MM.1S (cell line): ENCODE results near the gene PCDHA2.

Experiments used
- EZH2 ChIP-seq: fragments of 300-600 bp; sonication (generic); optimal IDR thresholded peaks from 2 replicates; pipeline ENCODE3; 2017; ENCODE audit warnings: low read depth, mild to moderate bottlenecking, antibody characterized with exemption, low read length, mixed read lengths
- EZH2phosphoT487 ChIP-seq: fragments of 300-600 bp; sonication (generic); IDR thresholded peaks from 2 replicates; pipeline ENCODE4 v1.6.1; 2018; ENCODE audit warnings: antibody characterized with exemption, low read length
- TF ChIP-seq, protein P1 (sequence below): fragments of 300-600 bp; sonication (generic); IDR thresholded peaks from 2 replicates; pipeline ENCODE4 v1.5.1; 2016; ENCODE audit warnings: antibody characterized with exemption, low read length, mixed read lengths

DNA sequence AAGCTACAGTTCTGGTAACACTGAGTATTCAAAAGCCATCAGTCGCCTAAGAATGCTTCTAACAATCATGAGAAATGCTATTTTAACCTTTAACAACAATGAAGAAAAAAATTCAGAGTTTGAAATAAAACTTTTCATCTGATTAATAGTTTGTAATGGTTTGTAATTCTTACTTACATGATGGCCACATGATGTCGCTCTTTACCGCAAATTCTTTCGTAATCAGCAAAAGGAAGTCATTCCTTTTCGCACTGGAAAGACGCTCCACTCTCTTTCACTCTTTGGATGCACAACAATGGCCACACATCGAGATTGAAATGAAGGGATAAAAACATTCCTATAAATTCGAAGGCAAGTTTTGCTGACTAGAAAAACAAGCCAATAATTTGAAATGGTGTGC is 39.3 kb downstream of the PCDHA2 start, which contains the start of gene PCDHA7:
- TF ChIP-seq, protein P1, sequence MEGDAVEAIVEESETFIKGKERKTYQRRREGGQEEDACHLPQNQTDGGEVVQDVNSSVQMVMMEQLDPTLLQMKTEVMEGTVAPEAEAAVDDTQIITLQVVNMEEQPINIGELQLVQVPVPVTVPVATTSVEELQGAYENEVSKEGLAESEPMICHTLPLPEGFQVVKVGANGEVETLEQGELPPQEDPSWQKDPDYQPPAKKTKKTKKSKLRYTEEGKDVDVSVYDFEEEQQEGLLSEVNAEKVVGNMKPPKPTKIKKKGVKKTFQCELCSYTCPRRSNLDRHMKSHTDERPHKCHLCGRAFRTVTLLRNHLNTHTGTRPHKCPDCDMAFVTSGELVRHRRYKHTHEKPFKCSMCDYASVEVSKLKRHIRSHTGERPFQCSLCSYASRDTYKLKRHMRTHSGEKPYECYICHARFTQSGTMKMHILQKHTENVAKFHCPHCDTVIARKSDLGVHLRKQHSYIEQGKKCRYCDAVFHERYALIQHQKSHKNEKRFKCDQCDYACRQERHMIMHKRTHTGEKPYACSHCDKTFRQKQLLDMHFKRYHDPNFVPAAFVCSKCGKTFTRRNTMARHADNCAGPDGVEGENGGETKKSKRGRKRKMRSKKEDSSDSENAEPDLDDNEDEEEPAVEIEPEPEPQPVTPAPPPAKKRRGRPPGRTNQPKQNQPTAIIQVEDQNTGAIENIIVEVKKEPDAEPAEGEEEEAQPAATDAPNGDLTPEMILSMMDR = no peak
- TF ChIP-seq EZH2phosphoT487 = no peak
- no peak for TF ChIP-seq EZH2
